Glutamatergic neuron (in vitro differentiated cells): ENCODE data around the gene PEAK1. TPM values are rescaled to one million over a fixed set of nuclear protein-coding genes. Genes with fewer than 3 reads are reported as not detected.

Experiments
- DNase-seq: peaks from one replicate; pipeline ENCODE4 v3.0.0; 2022
- H3K27ac Mint-ChIP-seq: one replicate; pipeline ENCODE4 v1.8.0; 2020; ENCODE audit warnings: mild to moderate bottlenecking, mixed read lengths, inconsistent platforms; ENCODE audit not compliant: unreplicated experiment
- H3K27me3 Mint-ChIP-seq: one replicate; pipeline ENCODE4 v1.8.0; 2020; ENCODE audit warnings: mild to moderate bottlenecking, moderate library complexity, mixed read lengths, inconsistent platforms; ENCODE audit not compliant: unreplicated experiment
- H3K36me3 Mint-ChIP-seq: one replicate; pipeline ENCODE4 v1.8.0; 2020; ENCODE audit warnings: mild to moderate bottlenecking, mixed read lengths, inconsistent platforms; ENCODE audit not compliant: unreplicated experiment
- H3K4me1 Mint-ChIP-seq: one replicate; pipeline ENCODE4 v1.8.0; 2020; ENCODE audit warnings: mild to moderate bottlenecking, low read depth, mixed read lengths, inconsistent platforms; ENCODE audit not compliant: unreplicated experiment
- H3K4me3 Mint-ChIP-seq: one replicate; pipeline ENCODE4 v1.8.0; 2020; ENCODE audit warnings: mild to moderate bottlenecking, mixed read lengths, inconsistent platforms; ENCODE audit not compliant: unreplicated experiment
- H3K9me3 Mint-ChIP-seq: one replicate; pipeline ENCODE4 v1.8.0; 2020; ENCODE audit warnings: mild to moderate bottlenecking, moderate library complexity, mixed read lengths, inconsistent platforms; ENCODE audit not compliant: unreplicated experiment
- CTCF ChIP-seq: fragments of 200-600 bp; sonication (generic); IDR thresholded peaks from one replicate; pipeline ENCODE4 v1.5.0; 2021; ENCODE audit not compliant: partially characterized antibody, unreplicated experiment
- total RNA-seq: library from RNA; stranded (reverse); fragmentation: NEBNext Ultra II Directional; extraction: Animal tissue kit (Norgen Biotek cat#: 25700); gene quantifications from one replicate; pipeline ENCODE4 v1.2.1, GENCODE V29; 2021; ENCODE audit not compliant: unreplicated experiment

The PEAK1 gene
- total RNA-seq, 1 donor from 2014 or later, result 110 TPM

- Mint-ChIP-seq H3K27me3 (peaks cover 6% of the 10 kb centered on the region), H3K4me3 (no peak overlapping the region), H3K4me1 (peaks cover 20% of the 10 kb centered on the region), H3K9me3 (no peaks in the 10 kb centered on the region), H3K27ac (no peak overlapping the region), H3K36me3 (no peaks in the 10 kb centered on the region)
- no peak for DNase-seq
- TF ChIP-seq CTCF, result no peak
Measured at GRCh38 chr15:77094397-77095030, 325.4 kb downstream of the PEAK1 start.

- Mint-ChIP-seq H3K27me3 (peaks cover 7% of the 10 kb centered on the region), H3K36me3 (no peaks in the 10 kb centered on the region), H3K9me3 (no peaks in the 10 kb centered on the region), H3K27ac (no peak overlapping the region), H3K4me1 (peaks cover 20% of the 10 kb centered on the region), H3K4me3 (no peak overlapping the region)
- DNase-seq, result no peak
- TF ChIP-seq CTCF, result no peak
Measured at GRCh38 chr15:77093436-77093835, 326.5 kb downstream of the PEAK1 start.

GRCh38 chr15:77091097-77091496 is 328.8 kb downstream of the PEAK1 start:
- Mint-ChIP-seq H3K27me3 (peaks cover 6% of the 10 kb centered on the region), H3K4me1 (peaks cover 1% of the 10 kb centered on the region), H3K36me3 (no peaks in the 10 kb centered on the region), H3K27ac (no peak overlapping the region), H3K9me3 (no peaks in the 10 kb centered on the region), H3K4me3 (no peak overlapping the region)
- TF ChIP-seq CTCF, result no peak
- DNase-seq, result no peak

GRCh38 chr15:77087213-77087612 is 332.7 kb downstream of the PEAK1 start:
- H3K4me1 Mint-ChIP-seq, result no peaks in the 10 kb centered on the region
- H3K27ac Mint-ChIP-seq, result no peak overlapping the region
- peaks cover 5% of the 10 kb centered on the region for H3K27me3 Mint-ChIP-seq
- TF ChIP-seq CTCF, result no peak
- no peak for DNase-seq
- H3K36me3 Mint-ChIP-seq, result no peaks in the 10 kb centered on the region
- H3K9me3 Mint-ChIP-seq, result no peaks in the 10 kb centered on the region
- H3K4me3 Mint-ChIP-seq, result no peak overlapping the region

- H3K27ac Mint-ChIP-seq, result no peak overlapping the region
Measured at GRCh38 chr15:77085297-77085696, 334.6 kb downstream of the PEAK1 start.

More at GRCh38 chr15:77085297-77085696, 334.6 kb downstream of the PEAK1 start:
- no peak for DNase-seq
- Mint-ChIP-seq H3K36me3 (no peaks in the 10 kb centered on the region), H3K4me1 (no peaks in the 10 kb centered on the region), H3K9me3 (no peaks in the 10 kb centered on the region), H3K27me3 (peaks cover 2% of the 10 kb centered on the region), H3K4me3 (no peak overlapping the region)
- TF ChIP-seq CTCF, result no peak
